ENCODE results near the gene NABP2. TPM values are rescaled to one million over a fixed set of nuclear protein-coding genes. Genes with fewer than 3 reads are reported as not detected.

The NABP2 gene
- total and polyA plus RNA-seq, 2 of the 4 experiments (the other 2 are of a cell fraction), result 29.2 to 37.4 TPM

DNA sequence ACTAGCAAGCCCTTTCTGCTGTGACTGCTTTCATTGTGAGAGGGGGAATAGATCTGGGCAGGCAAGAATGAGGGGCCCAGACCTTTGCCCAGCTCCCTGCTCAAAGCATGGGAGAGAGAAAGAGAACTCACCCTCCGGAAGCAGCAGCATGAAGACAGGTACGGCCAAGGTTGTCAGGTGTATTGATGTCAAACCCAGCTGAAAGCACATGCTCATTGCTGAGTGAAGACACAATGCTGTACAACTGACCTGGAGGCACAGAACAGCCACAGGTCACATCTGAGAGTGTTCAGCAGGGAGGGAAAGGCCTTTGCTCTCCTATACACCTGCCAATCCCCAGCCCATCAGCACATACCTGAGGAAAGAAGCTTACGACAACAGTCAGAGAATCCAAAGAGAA lies 28.5 kb downstream of the NABP2 start:
- in situ Hi-C loops (cut with MboI; ENCODE audit: low sequenced_read_pairs), result no loop called here

More for the DNA sequence above, 28.5 kb downstream of the NABP2 start:
- BruUV-seq (replicated peaks), result no TSS peak
- no peak overlapping the region for H3K18ac ChIP-seq (ENCODE audit: low read depth, low read length)
- peaks cover 75% of the 10 kb centered on the region for H3K36me3 ChIP-seq (ENCODE audit: control insufficient read depth, insufficient read depth, low read length)
- H2BK15ac ChIP-seq (ENCODE audit: low read depth, low read length), result no peak overlapping the region
- no peak overlapping the region for H3K4ac ChIP-seq (ENCODE audit: low read depth, low read length)
- no peak for TF ChIP-seq RAD21 (IDR thresholded peaks at IDR 0.05; ENCODE audit: low read length)
- TF ChIP-seq, protein P1, sequence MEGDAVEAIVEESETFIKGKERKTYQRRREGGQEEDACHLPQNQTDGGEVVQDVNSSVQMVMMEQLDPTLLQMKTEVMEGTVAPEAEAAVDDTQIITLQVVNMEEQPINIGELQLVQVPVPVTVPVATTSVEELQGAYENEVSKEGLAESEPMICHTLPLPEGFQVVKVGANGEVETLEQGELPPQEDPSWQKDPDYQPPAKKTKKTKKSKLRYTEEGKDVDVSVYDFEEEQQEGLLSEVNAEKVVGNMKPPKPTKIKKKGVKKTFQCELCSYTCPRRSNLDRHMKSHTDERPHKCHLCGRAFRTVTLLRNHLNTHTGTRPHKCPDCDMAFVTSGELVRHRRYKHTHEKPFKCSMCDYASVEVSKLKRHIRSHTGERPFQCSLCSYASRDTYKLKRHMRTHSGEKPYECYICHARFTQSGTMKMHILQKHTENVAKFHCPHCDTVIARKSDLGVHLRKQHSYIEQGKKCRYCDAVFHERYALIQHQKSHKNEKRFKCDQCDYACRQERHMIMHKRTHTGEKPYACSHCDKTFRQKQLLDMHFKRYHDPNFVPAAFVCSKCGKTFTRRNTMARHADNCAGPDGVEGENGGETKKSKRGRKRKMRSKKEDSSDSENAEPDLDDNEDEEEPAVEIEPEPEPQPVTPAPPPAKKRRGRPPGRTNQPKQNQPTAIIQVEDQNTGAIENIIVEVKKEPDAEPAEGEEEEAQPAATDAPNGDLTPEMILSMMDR (conservative IDR thresholded peaks at IDR 0.05; ENCODE audit: low read depth, low read length), result no peak
- no peak for TF ChIP-seq POLR2A (IDR thresholded peaks at IDR 0.05; ENCODE audit: low read depth, low read length)
- TF ChIP-seq CHD1 (IDR thresholded peaks at IDR 0.05; ENCODE audit: low read depth, low read length), result no peak
- TF ChIP-seq, protein P2, sequence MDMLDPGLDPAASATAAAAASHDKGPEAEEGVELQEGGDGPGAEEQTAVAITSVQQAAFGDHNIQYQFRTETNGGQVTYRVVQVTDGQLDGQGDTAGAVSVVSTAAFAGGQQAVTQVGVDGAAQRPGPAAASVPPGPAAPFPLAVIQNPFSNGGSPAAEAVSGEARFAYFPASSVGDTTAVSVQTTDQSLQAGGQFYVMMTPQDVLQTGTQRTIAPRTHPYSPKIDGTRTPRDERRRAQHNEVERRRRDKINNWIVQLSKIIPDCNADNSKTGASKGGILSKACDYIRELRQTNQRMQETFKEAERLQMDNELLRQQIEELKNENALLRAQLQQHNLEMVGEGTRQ (IDR thresholded peaks at IDR 0.05; ENCODE audit: low read depth, low read length), result no peak
- TF ChIP-seq FOS (IDR thresholded peaks at IDR 0.05; ENCODE audit: low read depth, low read length), result no peak
- TF ChIP-seq MAFK (IDR thresholded peaks at IDR 0.05; ENCODE audit: low read depth, low read length), result no peak
- no peak for TF ChIP-seq BHLHE40 (IDR thresholded peaks at IDR 0.05; ENCODE audit: low read depth, low read length)
- TF ChIP-seq, protein P3, sequence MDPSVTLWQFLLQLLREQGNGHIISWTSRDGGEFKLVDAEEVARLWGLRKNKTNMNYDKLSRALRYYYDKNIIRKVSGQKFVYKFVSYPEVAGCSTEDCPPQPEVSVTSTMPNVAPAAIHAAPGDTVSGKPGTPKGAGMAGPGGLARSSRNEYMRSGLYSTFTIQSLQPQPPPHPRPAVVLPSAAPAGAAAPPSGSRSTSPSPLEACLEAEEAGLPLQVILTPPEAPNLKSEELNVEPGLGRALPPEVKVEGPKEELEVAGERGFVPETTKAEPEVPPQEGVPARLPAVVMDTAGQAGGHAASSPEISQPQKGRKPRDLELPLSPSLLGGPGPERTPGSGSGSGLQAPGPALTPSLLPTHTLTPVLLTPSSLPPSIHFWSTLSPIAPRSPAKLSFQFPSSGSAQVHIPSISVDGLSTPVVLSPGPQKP (IDR thresholded peaks at IDR 0.05; ENCODE audit: borderline replicate concordance, low read depth, low read length), result no peak
- TF ChIP-seq RCOR1 (IDR thresholded peaks at IDR 0.05; ENCODE audit: insufficient replicate concordance, low read length), result no peak
- no peak for TF ChIP-seq MXI1 (IDR thresholded peaks at IDR 0.05; ENCODE audit: borderline replicate concordance, low read depth, low read length)
- H3K56ac ChIP-seq (ENCODE audit: extremely low read depth, insufficient read depth, low read length), result no peak overlapping the region
- H2AK5ac ChIP-seq (ENCODE audit: low read depth, low read length), result no peak overlapping the region
- no peaks in the 10 kb centered on the region for H3K27me3 ChIP-seq (ENCODE audit: control insufficient read depth, insufficient read depth, low read length)
- H3K4me1 ChIP-seq (ENCODE audit: control insufficient read depth, insufficient read depth, low read length), result peaks cover 12% of the 10 kb centered on the region
- 100% methylated on average over 2 of the region's 3 CpGs; no CpG with 5 or more reads in 1 of the 2 experiments for WGBS, 2 experiments (ENCODE audit: extremely low coverage in 2 of 2, insufficient read length in 1 of 2)
- H4K20me1 ChIP-seq (ENCODE audit: insufficient read depth, low read length), result peaks cover 52% of the 10 kb centered on the region
- DNase-seq (no peak), ATAC-seq (ENCODE audit: low read depth) (no peak)
- H2BK5ac ChIP-seq (ENCODE audit: low read depth, low read length, poor library complexity, severe bottlenecking), result no peak overlapping the region
- dilution Hi-C loops (cut with HindIII; ENCODE audit: low sequenced_read_pairs, unreplicated experiment), result no loop called here
- intact Hi-C loops (cut with micrococcal nuclease), result no loop called here
- H3K79me1 ChIP-seq (ENCODE audit: low read depth in 1 of 2, low read length in 2 of 2), result peaks cover 43 to 72% of the 10 kb centered on the region in 2 experiments
- H3K4me2 ChIP-seq (ENCODE audit: low read depth, low read length), result no peak overlapping the region
- no peak overlapping the region for H4K5ac ChIP-seq (ENCODE audit: low read depth, low read length)
- H3K27ac ChIP-seq (ENCODE audit: insufficient read depth, low read length), result no peak overlapping the region
- H2AFZ ChIP-seq (replicated peaks; ENCODE audit: low read length, poor library complexity), result no peak overlapping the region
- no peak overlapping the region for H3K14ac ChIP-seq (replicated peaks; ENCODE audit: low read depth, low read length)
- H3K4me3 ChIP-seq (ENCODE audit: insufficient read depth, low read depth, low read length), result no peak overlapping the region
- no peaks in the 10 kb centered on the region for H3K9me3 ChIP-seq (ENCODE audit: control insufficient read depth, insufficient read depth, low read length)
- no peak overlapping the region for H2BK20ac ChIP-seq (ENCODE audit: low read depth, low read length)
- H2AK9ac ChIP-seq (replicated peaks; ENCODE audit: low read depth, low read length, poor library complexity), result no peak overlapping the region
- H4K91ac ChIP-seq (ENCODE audit: insufficient read depth, low read depth, low read length), result no peak overlapping the region
- no peak overlapping the region for H2BK120ac ChIP-seq (ENCODE audit: low read depth, low read length)
- POLR2A ChIA-PET (ENCODE audit: unreplicated experiment), result no interaction called here
- CTCF ChIA-PET, result no interaction called here
- no peak overlapping the region for H3K9ac ChIP-seq (ENCODE audit: low read depth, low read length)
- no peak overlapping the region for H3K23ac ChIP-seq (ENCODE audit: low read depth, low read length)
- H4K8ac ChIP-seq (ENCODE audit: low read depth in 2 of 2, low read length in 2 of 2), result no peak overlapping the region
- peaks cover 22% of the 10 kb centered on the region for H3K9me1 ChIP-seq (ENCODE audit: insufficient read depth, low read length)
